ENCODE measurements around the gene LHFPL6.

Gene LHFPL6

GRCh38 chr13:39602614-39603366, at the start of gene LHFPL6:
Gene LHFPL6 (minus strand): TSS chr13:39603193.
- peak; percentile 81 to 93 (median 82) for DNase-seq

- DNase-seq: no peak
These were observed 43.1 kb upstream of the LHFPL6 start for GRCh38 chr13:39646122-39646521.

- peak; percentile 61 to 70 (median 64) for DNase-seq
These were observed 38.7 kb upstream of the LHFPL6 start for GRCh38 chr13:39641645-39642044.

- DNase-seq: no peak
These were observed 34.9 kb upstream of the LHFPL6 start for GRCh38 chr13:39637890-39638289.

GRCh38 chr13:39635564-39635963, 32.6 kb upstream of the LHFPL6 start:
- no peak for DNase-seq

GRCh38 chr13:39632994-39633393, 30.0 kb upstream of the LHFPL6 start:
- DNase-seq: no peak

- DNase-seq: no peak
These were observed 28.3 kb upstream of the LHFPL6 start for GRCh38 chr13:39631307-39631706.

GRCh38 chr13:39623466-39623865, 20.5 kb upstream of the LHFPL6 start:
- no peak for DNase-seq

GRCh38 chr13:39618561-39618960, 15.6 kb upstream of the LHFPL6 start:
- DNase-seq: no peak

GRCh38 chr13:39616087-39616694, 13.2 kb upstream of the LHFPL6 start:
- peak; percentile 72 to 82 (median 78) for DNase-seq

GRCh38 chr13:39612023-39612637, 9.1 kb upstream of the LHFPL6 start:
- DNase-seq: peak; percentile 76 to 83 (median 82)

- DNase-seq: no peak
These were observed 4.9 kb upstream of the LHFPL6 start for GRCh38 chr13:39607876-39608275.

GRCh38 chr13:39605677-39606320, 2.8 kb upstream of the LHFPL6 start:
- DNase-seq: no peak

GRCh38 chr13:39604756-39605155, 1.8 kb upstream of the LHFPL6 start:
- no peak for DNase-seq

GRCh38 chr13:39603424-39603947, 493 bp upstream of the LHFPL6 start:
- DNase-seq: peak; percentile 62 to 68 (median 67)

GRCh38 chr13:39602277-39602613, 748 bp downstream of the LHFPL6 start:
- peak in 2 of 3 donors; percentile 15 to 25 for DNase-seq

GRCh38 chr13:39601636-39602035, 1.4 kb downstream of the LHFPL6 start:
- DNase-seq: no peak

GRCh38 chr13:39600766-39601165, 2.2 kb downstream of the LHFPL6 start:
- DNase-seq: no peak

- no peak for DNase-seq
These were observed 3.2 kb downstream of the LHFPL6 start for GRCh38 chr13:39599842-39600241.

GRCh38 chr13:39599012-39599411, 4.0 kb downstream of the LHFPL6 start:
- DNase-seq: no peak

GRCh38 chr13:39597838-39598237, 5.2 kb downstream of the LHFPL6 start:
- no peak for DNase-seq

GRCh38 chr13:39596685-39597084, 6.3 kb downstream of the LHFPL6 start:
- DNase-seq: no peak

- DNase-seq: no peak
These were observed 6.8 kb downstream of the LHFPL6 start for GRCh38 chr13:39596176-39596575.
